Psoas muscle (tissue), 8 donors: ENCODE results near the gene FAM118A. TPM values are rescaled to one million over a fixed set of nuclear protein-coding genes. Genes with fewer than 3 reads are reported as not detected.
A peak's percentile ranks its signal among the peaks of the same experiment; 100 is the strongest.

ENCODE experiments used
- ATAC-seq, 4 donors: fragments of 200-7000 bp; cut with Tn5 transposase; one replicate each; pipeline ENCODE4 v1.9.1; 2020; ENCODE audit warnings: moderate library complexity in 3 of 4, mild to moderate bottlenecking in 2 of 4
- DNase-seq, 2 donors: peaks; one replicate each; pipeline ENCODE4 v3.0.0-alpha.2; 2020
- H3K27ac ChIP-seq: fragments of 200-600 bp; one replicate; pipeline ENCODE4 v1.8.0; 2022
- H3K27me3 ChIP-seq, 3 donors: fragments of 200-600 bp in 1 of 3; one replicate each; pipeline versions ENCODE4 v1.6.1 to v1.8.0; 2013 to 2022; ENCODE audit warnings: low read length in 2 of 3, mild to moderate bottlenecking in 2 of 3, moderate library complexity in 1 of 3; ENCODE audit not compliant: insufficient read depth in 3 of 3
- H3K36me3 ChIP-seq, 2 donors: fragments of 200-600 bp in 1 of 2; one replicate each; pipeline versions ENCODE4 v1.6.1 to v1.8.0; 2013 to 2022; ENCODE audit warnings: low read depth in 1 of 2, mild to moderate bottlenecking in 1 of 2, moderate library complexity in 1 of 2; ENCODE audit not compliant: insufficient read depth in 1 of 2
- H3K4me1 ChIP-seq: fragments of 200-600 bp; one replicate; pipeline ENCODE4 v1.8.0; 2022
- H3K4me3 ChIP-seq: fragments of 200-600 bp; one replicate; pipeline ENCODE4 v1.8.0; 2022; ENCODE audit warnings: mild to moderate bottlenecking
- H3K9me3 ChIP-seq: fragments of 200-600 bp; one replicate; pipeline ENCODE4 v1.8.0; 2022
- CTCF ChIP-seq: fragments of 200-600 bp; IDR thresholded peaks from one replicate; pipeline ENCODE4 v1.8.0; 2022; ENCODE audit warnings: antibody characterized with exemption
- WGBS, 3 donors: extraction: QIAGEN DNeasy Blood & Tissue Kit; methylation state at CpG; one replicate each; pipeline versions ENCODE4 v1.1.6 to v1.1.7; 2013; 5-methylcytosine and 5-hydroxymethylcytosine counted together
- intact Hi-C, 2 donors: fragments of 100-400 bp; cut with DNase I; formaldehyde crosslinking; loops; one replicate each; pipeline versions ENCODE4 v1.11.0 to v1.14.2; 2022
- polyA plus RNA-seq, 3 donors: library from polyadenylated mRNA; stranded (reverse); fragments of 200-250 nt; gene quantifications; one replicate each; pipeline ENCODE4 v1.2.3, GENCODE V29; 2013
- total RNA-seq, 4 donors: library from RNA; stranded (reverse); fragmentation: NEBNext Ultra II Directional in 2 of 4; extraction: Animal tissue kit (Norgen Biotek cat#: 25700) in 2 of 4; gene quantifications; one replicate each; pipeline versions ENCODE4 v1.2.1 to v1.2.4, GENCODE V29; 2021 to 2023
- donor health status: healthy with polysubstance abuse.
- donor health status: DM: no; HTN: no; CAD: no; lungs with moderate emphysema.
- donor health status: Bipolar disorder and iron deficiency.
- donor health status: healthy.
- donor health status: DM: yes; HTN: yes; CAD: no.
- donor health status: DM: no; HTN: no; CAD: no.
- donor health status: DM: no; HTN: no; CAD: no.
- donor health status: DM: yes; HTN: yes; CAD: no.

Gene FAM118A
- total and polyA plus RNA-seq, 7 donors: 5.8 to 25.5 (median 16.1) TPM

DNA sequence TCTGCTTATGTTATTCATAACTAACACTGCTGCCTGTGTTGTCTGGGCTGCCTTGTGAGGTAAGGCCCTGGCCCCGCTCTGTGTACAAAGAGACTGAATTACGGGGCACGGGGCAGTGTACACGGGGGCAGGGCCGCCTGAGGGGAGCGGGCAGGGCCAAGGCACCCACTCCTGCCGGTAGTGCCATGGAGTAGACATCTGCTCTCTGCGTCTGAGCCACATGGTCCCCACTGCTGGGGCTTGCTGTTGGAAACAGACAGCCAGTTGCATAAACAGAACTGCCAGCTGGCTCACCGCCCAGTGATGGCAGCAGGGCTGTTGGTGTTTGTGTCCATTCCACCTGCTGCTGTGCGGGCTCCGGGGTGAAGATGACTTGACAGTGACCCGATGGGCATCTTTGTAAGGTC, 19.8 kb downstream of the FAM118A start:
- H3K4me3 ChIP-seq: no peak overlapping the region
- ATAC-seq (peak; percentile 74 to 84 (median 79)), DNase-seq (peak; percentile 80 to 95)
- H3K27ac ChIP-seq: peak overlapping the region; percentile 89
- H3K9me3 ChIP-seq: no peaks in the 10 kb centered on the region
- peaks cover 57% of the 10 kb centered on the region for H3K4me1 ChIP-seq
- no peaks in the 10 kb centered on the region for H3K27me3 ChIP-seq
- no peak for TF ChIP-seq CTCF
- H3K36me3 ChIP-seq: peaks cover 0 to 26% of the 10 kb centered on the region in 2 donors
- intact Hi-C loops: no loop called here
- WGBS, 3 donors: 32 to 33% (median 33%) methylated on average over 12 of the region's 12 CpGs

DNA sequence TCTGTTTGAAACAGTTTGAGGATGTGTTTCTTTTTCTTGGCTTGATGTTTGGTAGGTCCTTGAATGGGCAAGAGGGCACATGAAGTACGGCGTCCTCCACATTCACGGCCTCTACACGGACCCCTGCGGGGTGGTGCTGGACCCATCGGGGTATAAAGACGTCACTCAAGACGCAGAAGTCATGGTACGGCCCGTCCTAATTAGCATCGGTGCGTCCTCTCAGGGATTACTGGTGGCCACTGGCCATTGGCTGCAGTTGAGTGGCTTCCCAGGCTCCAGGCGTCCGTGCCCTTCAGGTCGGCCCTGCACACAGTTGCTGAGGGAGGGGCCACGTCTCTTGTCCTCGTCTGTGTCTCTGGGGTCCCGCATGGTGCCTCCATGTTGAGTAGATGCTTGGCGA, 20.8 kb downstream of the FAM118A start:
- intact Hi-C loops: no loop called here
- Histone ChIP-seq H3K27me3 (no peaks in the 10 kb centered on the region), H3K27ac (peak overlapping the region; percentile 89)

GRCh38 chr22:45331486-45331885, 21.8 kb downstream of the FAM118A start:
- Histone ChIP-seq H3K36me3 (peaks cover 0 to 26% of the 10 kb centered on the region in 2 donors), H3K4me1 (peaks cover 71% of the 10 kb centered on the region), H3K27ac (peak overlapping the region; percentile 89), H3K27me3 (no peaks in the 10 kb centered on the region), H3K4me3 (no peak overlapping the region), H3K9me3 (no peaks in the 10 kb centered on the region)
- 59 to 75% (median 66%) methylated on average over 9 of the region's 9 CpGs for WGBS, 3 donors
- intact Hi-C loops: no loop called here
- no peak for TF ChIP-seq CTCF
- peak in 2 of 4 donors; percentile 10 to 28 for ATAC-seq
- DNase-seq: no peak

More for the DNA sequence above, 20.8 kb downstream of the FAM118A start:
- DNase-seq: no peak
- H3K4me1 ChIP-seq: peaks cover 61% of the 10 kb centered on the region
- no peak for ATAC-seq
- TF ChIP-seq CTCF: no peak
- H3K9me3 ChIP-seq: no peaks in the 10 kb centered on the region
- no peak overlapping the region for H3K4me3 ChIP-seq
- 76 to 89% (median 86%) methylated on average over 19 of the region's 19 CpGs for WGBS, 3 donors
- H3K36me3 ChIP-seq: peaks cover 0 to 26% of the 10 kb centered on the region in 2 donors

- WGBS, 3 donors: 84 to 94% (median 85%) methylated on average over 7 of the region's 7 CpGs
- no peak for TF ChIP-seq CTCF
- no peaks in the 10 kb centered on the region for H3K9me3 ChIP-seq
- intact Hi-C loops: no loop called here
- peak overlapping the region; percentile 89 for H3K27ac ChIP-seq
- DNase-seq: no peak
- H3K36me3 ChIP-seq: peaks cover 0 to 26% of the 10 kb centered on the region in 2 donors
- H3K4me3 ChIP-seq: no peak overlapping the region
- peaks cover 76% of the 10 kb centered on the region for H3K4me1 ChIP-seq
- no peaks in the 10 kb centered on the region for H3K27me3 ChIP-seq
- no peak for ATAC-seq
Measured at GRCh38 chr22:45332001-45332400, 22.3 kb downstream of the FAM118A start.

DNA sequence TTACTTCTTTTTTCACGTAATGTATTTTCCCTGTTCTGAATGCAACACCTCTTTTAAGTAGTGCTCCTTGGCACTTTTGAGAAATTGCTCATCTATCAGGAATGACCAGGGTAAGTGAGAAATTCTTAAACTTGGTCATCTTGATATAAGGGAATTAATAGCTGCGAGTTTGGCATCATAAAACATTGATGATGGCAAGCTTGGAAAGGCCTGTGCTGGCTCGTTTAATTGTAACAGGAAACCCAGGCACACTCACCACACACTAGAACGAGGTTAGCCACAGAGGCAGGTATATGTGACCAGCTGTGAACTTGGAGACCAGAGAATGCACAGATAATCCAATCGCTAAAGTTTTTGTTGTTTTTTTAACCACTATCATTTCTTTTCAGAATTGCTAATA, 24.3 kb downstream of the FAM118A start:
- no peak for DNase-seq
- TF ChIP-seq CTCF: no peak
- no peaks in the 10 kb centered on the region for H3K27me3 ChIP-seq
- H3K27ac ChIP-seq: peak overlapping the region; percentile 89
- peaks cover 74% of the 10 kb centered on the region for H3K4me1 ChIP-seq
- H3K9me3 ChIP-seq: no peaks in the 10 kb centered on the region
- H3K4me3 ChIP-seq: no peak overlapping the region
- H3K36me3 ChIP-seq: peaks cover 0 to 26% of the 10 kb centered on the region in 2 donors
- ATAC-seq: peak in 3 of 4 donors; percentile 20 to 50 (median 35)
- intact Hi-C loops: no loop called here
- WGBS, 3 donors: 22 to 31% (median 24%) methylated on average over 5 of the region's 5 CpGs
